OCI-LY7 (cell line): Measurements from ENCODE around the gene FHOD3. TPM values are rescaled to one million over a fixed set of nuclear protein-coding genes. Genes with fewer than 3 reads are reported as not detected.

Experiments used
- BruUV-seq: library from RNA; stranded (reverse); fragments of 400-500 nt; replicated peaks from 2 replicates; lab custom pipeline; 2021; lab: Mats Ljungman, UMichigan
- CTCF ChIA-PET: fragments of 300-600 bp; sonication (Branson Sonifier 250); formaldehyde crosslinking; loops from one replicate; lab custom pipeline; 2022; ENCODE audit warnings: antibody characterized with exemption; ENCODE audit not compliant: unreplicated experiment; lab: Charles Lee
- POLR2A ChIA-PET: fragments of 300-600 bp; sonication (Branson Sonifier 250); formaldehyde crosslinking; loops from one replicate; lab custom pipeline; 2022; ENCODE audit warnings: antibody characterized with exemption; lab: Charles Lee
- DNase-seq: peaks from one replicate; pipeline ENCODE4 v3.0.0-alpha.2; 2015; ENCODE audit warnings: low spot score
- H2AFZ ChIP-seq: fragments of 200-600 bp; sonication (generic), shearing (Covaris generic); 2 replicates; pipeline ENCODE4 v1.6.1; 2014; ENCODE audit warnings: mild to moderate bottlenecking, antibody characterized with exemption, low read length, moderate library complexity
- H3K27ac ChIP-seq: fragments of 200-600 bp; sonication (generic); 2 replicates; pipeline ENCODE4 v1.5.1; 2014; ENCODE audit warnings: mixed run types, low read depth, mild to moderate bottlenecking, moderate library complexity, low read length, inconsistent platforms; ENCODE audit not compliant: poor library complexity, severe bottlenecking
- H3K36me3 ChIP-seq: fragments of 200-600 bp; sonication (generic); 2 replicates; pipeline ENCODE4 v1.6.1; 2014; ENCODE audit warnings: mild to moderate bottlenecking, antibody characterized with exemption, low read length, moderate library complexity, mixed read lengths; ENCODE audit not compliant: insufficient read depth
- H3K4me1 ChIP-seq: fragments of 200-600 bp; sonication (generic); 2 replicates; pipeline ENCODE4 v1.5.1; 2014; ENCODE audit warnings: mild to moderate bottlenecking, low read length; ENCODE audit not compliant: insufficient read depth, poor library complexity, severe bottlenecking
- H3K4me2 ChIP-seq: fragments of 200-600 bp; sonication (generic); 2 replicates; pipeline ENCODE4 v1.6.1; 2014; ENCODE audit warnings: mild to moderate bottlenecking, low read length
- H3K4me3 ChIP-seq: fragments of 200-600 bp; sonication (generic); 2 replicates; pipeline ENCODE4 v1.5.1; 2014; ENCODE audit warnings: mild to moderate bottlenecking, low read depth, low read length; ENCODE audit not compliant: poor library complexity, severe bottlenecking
- H3K79me2 ChIP-seq: fragments of 200-600 bp; sonication (generic); 2 replicates; pipeline ENCODE4 v1.6.1; 2016; ENCODE audit warnings: low read depth, mild to moderate bottlenecking, low read length, moderate library complexity, mixed read lengths; ENCODE audit not compliant: insufficient read depth
- H3K9me2 ChIP-seq: fragments of 200-600 bp; sonication (generic); 2 replicates; pipeline ENCODE4 v1.6.1; 2016; ENCODE audit warnings: mild to moderate bottlenecking, low read length, mixed read lengths; ENCODE audit not compliant: insufficient read depth
- H3K9me3 ChIP-seq: fragments of 200-600 bp; sonication (generic); 2 replicates; pipeline ENCODE4 v1.6.1; 2014; ENCODE audit warnings: mild to moderate bottlenecking, mixed run types, low read length, mixed read lengths
- H4K20me1 ChIP-seq: fragments of 200-600 bp; sonication (generic); 2 replicates; pipeline ENCODE4 v1.6.1; 2014; ENCODE audit warnings: mild to moderate bottlenecking, antibody characterized with exemption, low read length, moderate library complexity, mixed read lengths; ENCODE audit not compliant: insufficient read depth
- EZH2phosphoT487 ChIP-seq: fragments of 200-600 bp; sonication (generic); IDR thresholded peaks from 2 replicates; pipeline ENCODE4 v1.6.1; 2018; ENCODE audit warnings: low read depth, borderline replicate concordance, mild to moderate bottlenecking, mixed run types, antibody characterized with exemption, low read length, moderate library complexity, mixed read lengths
- intact Hi-C: fragments of 100-400 bp; cut with micrococcal nuclease; formaldehyde crosslinking; loops from one replicate; pipeline ENCODE4 v1.10.0; 2022; ENCODE audit not compliant: unreplicated experiment
- total RNA-seq, 2 experiments: library from RNA; depleted of rRNA in 1 of 2; stranded (reverse); fragments of >200 nt in 1 of 2; shearing (Covaris generic) in 1 of 2; gene quantifications; 2 replicates each; pipeline ENCODE4 v1.2.3, GENCODE V29; 2014 to 2022
- TF ChIP-seq, protein P1 (sequence below): fragments of 200-600 bp; sonication (generic); conservative IDR thresholded peaks from 2 replicates; pipeline ENCODE4 v1.5.1; 2014; ENCODE audit warnings: mild to moderate bottlenecking, antibody characterized with exemption, low read length, moderate library complexity, mixed read lengths

FHOD3 gene
- total RNA-seq, 2 experiments from 2014 or later, result 0.06 to 2.4 TPM

DNA sequence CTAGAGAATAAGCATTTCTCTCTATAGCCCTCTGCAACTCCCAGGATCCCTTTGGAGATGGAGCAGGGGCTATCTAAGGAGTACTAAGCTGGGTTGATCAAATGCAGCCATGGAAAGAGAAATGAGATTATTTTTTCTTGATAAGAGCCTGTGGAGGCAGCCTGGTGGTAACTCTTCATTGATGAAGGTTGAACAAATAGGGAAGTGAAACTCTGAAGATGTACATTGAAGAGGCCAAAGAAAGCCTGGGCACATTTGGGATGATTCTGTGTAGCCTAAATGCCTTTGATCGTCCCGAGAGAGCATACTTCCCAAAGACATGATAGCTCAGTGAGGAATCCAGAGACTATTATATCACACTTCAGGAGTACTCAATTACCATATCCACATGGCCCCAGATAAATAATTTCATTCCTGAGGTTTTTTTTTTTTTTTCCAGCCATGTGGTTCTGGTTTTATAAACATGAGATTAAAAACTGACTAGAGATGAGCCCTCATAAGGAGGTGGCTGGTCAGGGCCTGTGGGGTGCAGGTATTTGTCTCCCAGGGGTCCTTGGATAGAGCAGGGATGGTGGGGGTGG lies 338.8 kb downstream of the FHOD3 start:
- Histone ChIP-seq H3K4me2 (no peak overlapping the region), H3K9me2 (no peaks in the 10 kb centered on the region), H2AFZ (no peak overlapping the region), H3K79me2 (no peaks in the 10 kb centered on the region), H3K27ac (no peak overlapping the region), H3K9me3 (no peaks in the 10 kb centered on the region), H4K20me1 (no peaks in the 10 kb centered on the region), H3K4me1 (no peaks in the 10 kb centered on the region), H3K36me3 (no peaks in the 10 kb centered on the region), H3K4me3 (no peak overlapping the region)
- POLR2A ChIA-PET, result no interaction called here
- intact Hi-C loops, result no loop called here
- TF ChIP-seq, protein P1, sequence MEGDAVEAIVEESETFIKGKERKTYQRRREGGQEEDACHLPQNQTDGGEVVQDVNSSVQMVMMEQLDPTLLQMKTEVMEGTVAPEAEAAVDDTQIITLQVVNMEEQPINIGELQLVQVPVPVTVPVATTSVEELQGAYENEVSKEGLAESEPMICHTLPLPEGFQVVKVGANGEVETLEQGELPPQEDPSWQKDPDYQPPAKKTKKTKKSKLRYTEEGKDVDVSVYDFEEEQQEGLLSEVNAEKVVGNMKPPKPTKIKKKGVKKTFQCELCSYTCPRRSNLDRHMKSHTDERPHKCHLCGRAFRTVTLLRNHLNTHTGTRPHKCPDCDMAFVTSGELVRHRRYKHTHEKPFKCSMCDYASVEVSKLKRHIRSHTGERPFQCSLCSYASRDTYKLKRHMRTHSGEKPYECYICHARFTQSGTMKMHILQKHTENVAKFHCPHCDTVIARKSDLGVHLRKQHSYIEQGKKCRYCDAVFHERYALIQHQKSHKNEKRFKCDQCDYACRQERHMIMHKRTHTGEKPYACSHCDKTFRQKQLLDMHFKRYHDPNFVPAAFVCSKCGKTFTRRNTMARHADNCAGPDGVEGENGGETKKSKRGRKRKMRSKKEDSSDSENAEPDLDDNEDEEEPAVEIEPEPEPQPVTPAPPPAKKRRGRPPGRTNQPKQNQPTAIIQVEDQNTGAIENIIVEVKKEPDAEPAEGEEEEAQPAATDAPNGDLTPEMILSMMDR, result no peak
- no peak for TF ChIP-seq EZH2phosphoT487
- no TSS peak for BruUV-seq
- DNase-seq, result no peak
- CTCF ChIA-PET, result no interaction called here

DNA sequence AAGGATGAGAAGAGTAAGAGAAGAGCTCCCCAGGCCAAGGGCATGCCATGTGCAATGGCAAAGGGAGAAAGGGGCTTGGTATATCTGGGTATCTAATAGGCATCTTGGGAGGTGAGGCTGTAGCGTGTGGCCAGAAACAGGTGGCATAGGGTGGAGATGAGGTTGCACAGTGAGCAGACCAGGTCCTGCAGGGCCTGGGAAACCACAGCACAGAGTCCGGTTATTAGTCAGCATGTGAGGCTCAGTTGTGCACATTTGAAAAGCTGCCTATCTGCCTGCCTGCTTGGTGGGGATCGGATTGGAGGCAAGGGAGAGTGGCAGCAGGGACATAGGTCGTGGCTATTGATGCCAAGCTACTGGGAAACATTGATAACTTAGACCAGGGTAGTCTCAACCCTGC lies 340.7 kb downstream of the FHOD3 start:
- POLR2A ChIA-PET, result interaction anchor here (0.7 kb wide), 1 partner anchor 13 kb away, joined by 3 read pairs; no protein-coding TSS in a partner anchor
- Histone ChIP-seq H4K20me1 (no peaks in the 10 kb centered on the region), H3K36me3 (no peaks in the 10 kb centered on the region), H3K4me1 (no peaks in the 10 kb centered on the region), H3K79me2 (no peaks in the 10 kb centered on the region), H3K27ac (no peak overlapping the region), H2AFZ (no peak overlapping the region), H3K4me2 (no peak overlapping the region), H3K9me3 (no peaks in the 10 kb centered on the region), H3K9me2 (no peaks in the 10 kb centered on the region), H3K4me3 (no peak overlapping the region)
- no TSS peak for BruUV-seq
- intact Hi-C loops, result no loop called here
- no peak for TF ChIP-seq EZH2phosphoT487
- TF ChIP-seq, protein P1, result no peak
- CTCF ChIA-PET, result no interaction called here
- DNase-seq, result no peak
